Bone marrow (tissue), 2 donors: ENCODE results near the gene DTHD1.

Experiments used
- DNase-seq, 2 donors: peaks; one replicate each; lab custom pipeline; 2025; lab: John Stamatoyannopoulos, UW

The DTHD1 gene

DNA sequence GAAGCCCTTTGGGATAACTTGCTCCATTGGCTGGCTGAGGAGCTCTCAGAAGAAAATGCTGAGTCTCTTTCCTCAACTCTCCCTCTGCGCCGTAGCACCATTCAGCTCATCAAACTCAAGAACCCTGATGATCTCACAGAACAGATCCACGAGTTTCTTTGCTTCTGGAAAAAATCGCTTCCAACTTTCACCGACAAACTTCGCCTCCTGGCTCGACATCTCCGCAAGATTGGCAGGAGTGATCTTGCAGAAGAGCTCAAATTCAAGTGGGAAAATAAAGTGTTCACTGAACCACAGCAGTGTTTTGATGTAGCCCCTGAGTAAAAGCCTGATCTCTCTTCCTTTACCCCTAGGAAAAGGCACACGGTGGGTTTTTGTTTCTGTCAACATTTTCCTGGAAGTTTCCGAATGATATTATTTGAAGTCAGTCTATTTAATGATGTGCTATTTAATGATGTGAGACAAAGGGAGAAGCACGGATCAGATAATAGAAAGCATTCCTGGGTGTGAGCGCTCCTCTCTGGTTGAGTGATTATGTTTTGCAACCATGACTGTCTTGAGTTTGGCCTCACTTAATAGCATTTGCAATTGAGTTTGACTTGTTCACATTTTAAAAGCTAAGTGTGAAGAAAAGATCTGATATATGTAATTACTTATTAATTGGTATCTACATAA, 62.2 kb downstream of the DTHD1 start:
- DNase-seq, result no peak

DNA sequence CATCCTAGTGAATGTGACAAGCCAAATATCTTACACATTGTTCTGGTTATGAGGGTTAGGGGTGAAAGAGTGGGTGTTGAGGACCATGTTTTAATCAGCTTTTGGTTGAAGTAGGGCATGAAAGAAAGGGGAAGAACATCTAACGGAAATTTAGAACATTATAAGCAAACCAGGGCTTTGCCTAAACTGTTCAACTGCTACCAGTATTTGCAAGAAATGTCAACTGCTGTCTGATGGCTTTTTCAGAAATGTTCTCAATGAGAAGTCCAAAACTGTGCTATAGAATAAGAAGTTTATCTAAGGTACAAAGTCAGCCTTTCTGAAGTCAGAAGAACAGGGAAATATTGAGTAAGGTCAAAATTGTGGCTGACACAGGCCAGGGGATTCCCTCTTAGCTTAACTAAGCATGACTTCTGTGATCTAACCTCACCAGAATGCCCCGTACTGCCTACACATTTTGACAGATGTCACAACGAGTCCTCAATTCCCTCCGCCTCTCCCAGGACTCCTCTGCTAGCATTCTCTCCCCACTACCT, 67.1 kb downstream of the DTHD1 start:
- no peak for DNase-seq

DNA sequence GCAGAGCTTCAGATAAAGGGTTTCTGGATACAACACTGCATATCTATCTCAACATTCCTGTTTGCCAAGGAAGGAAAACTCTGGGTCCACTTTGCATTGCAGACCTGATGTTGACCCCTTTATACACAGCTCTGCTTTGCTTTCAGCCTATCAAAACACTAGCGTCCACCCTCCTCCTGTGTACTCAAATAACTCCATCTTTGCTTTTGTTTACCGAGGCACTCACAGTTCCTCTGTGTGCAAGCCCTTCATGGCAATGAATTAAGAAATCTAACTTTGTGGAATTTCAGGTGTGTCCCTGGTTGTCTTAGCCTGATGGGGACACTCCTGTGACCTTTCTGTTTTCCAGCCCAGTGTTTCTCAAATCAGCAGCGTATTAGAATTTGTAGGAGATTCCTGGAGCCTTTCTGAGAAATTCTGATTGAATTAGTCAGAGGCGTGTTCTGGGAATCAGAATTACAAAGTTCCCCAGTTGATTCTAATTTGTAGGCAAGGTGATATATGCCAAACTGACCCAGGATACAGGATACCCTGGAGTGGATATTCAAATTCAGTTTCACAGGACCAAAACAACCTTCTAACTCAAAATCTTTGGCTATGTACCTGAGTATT, 68.6 kb downstream of the DTHD1 start:
- DNase-seq, result no peak

DNA sequence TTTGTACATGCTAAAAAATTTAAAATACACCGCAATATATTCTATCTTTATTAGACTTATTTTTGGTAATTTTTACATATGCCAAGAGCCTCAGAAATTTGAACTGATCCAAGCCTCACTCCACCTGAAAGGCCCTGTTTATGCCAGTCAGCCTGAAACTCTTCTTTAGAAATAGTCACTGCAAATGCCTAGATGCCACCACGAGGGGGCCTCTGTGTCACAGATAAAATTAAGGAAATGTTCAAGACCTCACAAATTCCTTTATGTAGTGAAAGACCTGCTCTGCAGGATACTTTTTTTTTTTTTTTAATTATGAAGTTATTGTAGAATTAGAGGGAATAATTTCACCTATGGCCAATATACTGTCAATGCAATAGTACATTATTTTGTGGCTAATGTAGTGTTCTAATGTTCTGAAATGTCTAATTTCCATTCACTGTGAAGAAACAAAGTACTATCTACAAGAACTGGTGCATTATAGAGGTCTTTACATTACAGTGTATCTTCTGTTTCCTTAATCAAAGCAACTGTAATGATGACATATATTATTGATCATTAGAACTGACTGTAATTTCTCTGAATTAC, 69.8 kb downstream of the DTHD1 start:
- DNase-seq, result peak; percentile 6 to 31

DNA sequence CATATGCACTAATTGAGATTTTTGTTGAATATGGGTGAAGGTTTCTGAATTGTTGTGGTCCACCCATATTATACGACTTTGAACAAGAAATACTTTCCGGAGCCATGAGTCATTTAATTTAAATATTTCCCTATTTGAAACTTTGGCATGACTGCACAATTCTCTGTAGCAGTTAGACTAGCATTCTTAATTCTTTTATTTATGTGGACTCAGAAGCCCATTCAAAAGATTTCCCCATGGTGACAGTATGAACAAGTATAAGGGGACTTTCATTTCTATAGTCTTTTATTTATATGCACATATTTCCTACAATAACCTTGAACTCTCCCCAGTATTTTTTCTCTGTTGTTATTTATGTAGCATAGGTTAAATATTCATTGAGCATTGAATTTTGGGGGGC, 72.6 kb downstream of the DTHD1 start:
- no peak for DNase-seq

DNA sequence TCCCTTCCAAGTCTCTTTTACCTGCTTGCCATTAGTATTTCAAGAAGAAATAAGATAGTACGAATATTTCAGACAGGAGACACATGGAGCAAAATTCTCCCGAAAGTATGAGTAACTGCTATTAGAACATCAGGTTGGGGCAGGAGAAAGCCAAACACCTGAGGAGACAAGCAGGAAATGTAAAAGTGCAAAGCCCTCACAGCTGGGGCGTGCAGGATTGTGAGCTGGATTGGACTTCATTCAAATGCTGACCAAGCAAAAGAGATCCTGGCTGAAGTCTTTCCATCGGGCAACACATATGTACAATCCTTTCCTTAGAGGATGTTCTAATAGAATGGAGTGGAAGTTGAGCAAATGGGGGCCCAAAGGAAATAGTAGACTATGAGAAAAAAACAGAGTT, 76.8 kb downstream of the DTHD1 start:
- no peak for DNase-seq

DNA sequence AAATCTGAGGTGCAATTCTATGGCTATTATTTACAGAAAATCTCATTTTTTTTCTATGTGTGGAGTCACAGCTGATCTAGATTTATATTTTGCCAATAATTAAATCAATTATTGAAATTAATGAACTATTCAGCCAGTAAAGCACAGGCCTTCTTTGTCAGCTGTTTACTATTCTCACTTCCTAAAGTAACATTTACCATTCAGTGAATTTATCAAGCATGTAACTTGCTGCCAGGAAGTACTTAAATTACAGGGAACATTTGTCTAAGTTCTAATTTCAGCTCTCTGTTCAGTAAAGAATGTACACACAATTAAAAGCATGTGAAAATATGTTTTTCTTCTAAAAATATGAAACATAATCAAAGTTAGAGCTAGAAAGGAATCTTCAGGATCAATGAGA, 79.3 kb downstream of the DTHD1 start:
- DNase-seq, result no peak

DNA sequence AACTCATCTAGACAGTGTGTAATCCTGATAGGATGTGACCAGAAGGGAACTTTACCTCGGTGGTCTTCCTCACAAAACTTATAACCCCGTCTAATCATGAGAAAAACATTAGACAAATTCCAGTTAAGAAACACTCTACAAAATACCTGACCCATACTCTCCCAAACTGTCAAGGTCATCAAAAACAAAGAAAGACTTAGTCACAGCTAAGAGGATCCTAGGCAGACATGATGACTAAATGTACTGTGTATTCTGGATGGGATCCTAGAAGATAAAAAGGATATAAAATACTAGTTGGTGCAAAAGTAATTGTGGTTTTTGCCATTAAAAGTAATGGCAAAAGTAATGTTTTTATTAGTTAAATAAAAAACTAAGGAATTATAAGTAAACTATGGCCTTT, 81.6 kb downstream of the DTHD1 start:
- DNase-seq, result no peak

DNA sequence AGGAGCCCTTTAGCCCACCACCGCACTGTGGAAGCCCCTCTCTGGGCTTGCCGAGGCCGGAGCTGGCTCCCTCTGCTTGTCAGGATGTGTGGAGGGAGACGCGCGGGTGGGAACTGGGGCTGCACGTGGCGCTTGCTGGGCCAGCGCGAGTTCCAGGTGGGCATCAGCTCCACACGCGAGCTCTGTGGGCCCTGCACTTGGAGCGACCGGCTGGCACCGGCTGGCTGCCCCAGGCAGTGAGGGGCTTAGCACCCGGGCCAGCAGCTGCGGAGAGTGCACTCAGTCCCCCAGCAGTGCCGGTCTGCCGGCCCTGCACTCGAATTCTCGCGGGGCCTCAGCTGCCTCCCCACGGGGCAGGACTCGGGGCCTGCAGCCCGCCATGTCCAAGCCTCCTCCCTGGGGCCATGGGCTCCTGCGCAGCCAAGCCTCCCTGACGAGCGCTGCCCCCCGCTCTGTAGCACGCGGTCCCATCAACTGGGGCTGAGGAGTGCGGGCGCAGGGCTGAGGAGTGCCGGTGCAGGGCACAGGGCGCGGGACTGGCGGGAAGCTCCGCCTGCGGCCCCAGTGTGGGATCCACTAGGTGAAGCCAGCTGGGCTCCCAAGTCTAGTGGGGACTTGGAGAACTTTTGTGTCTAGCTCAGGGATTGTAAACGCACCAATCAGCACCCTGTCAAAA, 93.6 kb downstream of the DTHD1 start:
- no peak for DNase-seq

DNA sequence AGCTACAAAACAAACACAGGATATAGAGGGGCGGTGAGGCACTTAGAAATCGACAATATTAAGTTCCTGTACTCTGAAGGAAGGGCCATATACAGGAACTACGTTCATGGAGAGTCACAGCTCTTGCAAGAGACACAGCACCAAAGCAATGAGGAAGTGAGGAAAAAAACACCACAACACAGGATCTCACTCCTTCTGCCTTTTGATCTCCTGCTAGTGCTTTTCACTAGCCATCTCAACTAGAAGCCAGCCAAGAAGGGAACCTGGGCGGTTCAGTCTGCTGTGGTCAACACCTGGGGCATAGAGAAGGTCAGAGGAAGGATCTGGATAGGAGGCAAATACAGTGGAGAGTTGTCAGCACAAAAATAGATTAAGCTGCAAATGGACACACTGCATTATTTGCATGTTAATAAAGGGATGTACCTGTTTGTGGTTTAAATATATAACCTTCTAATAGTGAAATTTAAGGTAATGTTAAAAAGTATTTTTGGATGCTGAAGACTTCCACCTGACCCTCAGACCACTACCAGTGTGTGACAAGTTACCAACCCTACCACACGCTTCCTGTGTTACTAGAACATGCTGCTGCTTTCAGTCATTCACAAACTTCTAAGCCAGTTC, 104.6 kb downstream of the DTHD1 start:
- DNase-seq, result peak; percentile 4 to 75

DNA sequence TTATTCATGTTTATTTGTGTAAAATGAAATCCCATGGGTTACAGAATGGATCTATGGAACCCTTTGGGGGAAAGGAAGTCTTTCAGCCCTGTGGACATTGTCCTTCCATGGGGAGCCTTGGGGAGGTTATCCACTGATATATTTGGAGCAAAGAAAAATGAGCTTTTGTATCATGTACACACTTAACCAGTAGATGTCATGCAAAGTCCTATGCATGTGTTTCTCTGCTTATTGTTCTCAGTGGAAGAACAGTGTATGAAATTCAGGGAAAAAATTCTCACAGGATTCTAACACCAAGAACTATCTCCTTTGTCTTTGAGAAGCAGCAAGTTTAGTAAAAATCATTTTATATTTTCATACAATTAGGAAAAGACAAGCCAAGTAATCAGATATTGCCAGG, 105.3 kb downstream of the DTHD1 start:
- DNase-seq, result no peak

DNA sequence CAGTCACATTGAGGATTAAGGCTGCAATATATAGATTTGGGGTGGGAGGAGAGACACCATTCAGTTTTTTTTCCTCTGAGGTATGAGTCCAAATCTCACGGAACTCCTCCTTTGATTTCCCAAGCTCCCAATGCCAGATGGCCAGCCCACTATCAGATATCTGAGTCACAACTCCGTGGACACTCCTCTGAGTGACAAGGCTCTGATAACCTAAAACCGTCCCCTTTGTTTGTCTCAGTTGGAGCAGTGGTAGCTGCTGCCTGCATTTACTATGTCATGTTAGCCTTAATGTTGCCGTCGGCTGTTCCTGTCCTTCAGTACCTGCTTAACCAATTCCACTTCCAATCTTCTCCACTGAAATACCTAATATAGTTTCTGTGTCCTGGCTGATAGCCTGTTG, 107.3 kb downstream of the DTHD1 start:
- no peak for DNase-seq

DNA sequence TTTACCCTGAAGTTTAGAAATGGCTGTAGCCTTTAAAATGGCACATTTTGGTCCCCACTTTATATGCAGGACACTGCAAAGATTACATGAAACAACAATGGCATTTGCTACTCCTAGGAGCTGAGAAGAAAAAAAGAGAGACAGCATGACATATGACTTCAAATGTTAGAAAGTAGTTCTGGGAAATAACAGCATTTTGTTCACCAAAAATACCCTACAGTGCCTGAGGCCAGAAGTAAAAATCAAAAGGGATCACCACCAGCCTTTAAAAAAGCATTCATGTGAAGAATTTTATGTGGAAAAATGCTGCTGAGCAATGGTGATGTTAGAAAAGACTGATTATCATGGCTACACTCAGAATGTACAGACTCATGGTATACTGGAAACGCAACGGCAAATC, 110.0 kb downstream of the DTHD1 start:
- no peak for DNase-seq

DNA sequence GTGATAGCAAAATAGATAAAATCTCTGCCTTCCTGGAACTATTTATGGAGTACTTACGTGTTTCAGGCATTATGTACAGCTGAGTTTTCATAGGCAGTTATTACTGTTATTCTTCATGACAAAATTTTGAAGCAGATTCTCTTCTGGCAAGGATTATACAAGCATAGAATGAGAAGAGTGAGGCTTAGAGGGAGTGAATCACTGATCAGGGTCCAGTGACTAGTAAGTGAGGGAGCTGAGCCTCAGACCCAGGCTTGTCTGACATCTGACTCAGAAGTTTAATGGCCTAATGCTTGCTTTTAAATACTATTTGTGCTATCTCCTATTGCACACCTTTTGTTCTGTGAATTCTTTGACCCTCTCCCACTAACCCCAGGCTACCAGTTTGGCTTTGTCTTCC, 110.6 kb downstream of the DTHD1 start:
- DNase-seq, result no peak

DNA sequence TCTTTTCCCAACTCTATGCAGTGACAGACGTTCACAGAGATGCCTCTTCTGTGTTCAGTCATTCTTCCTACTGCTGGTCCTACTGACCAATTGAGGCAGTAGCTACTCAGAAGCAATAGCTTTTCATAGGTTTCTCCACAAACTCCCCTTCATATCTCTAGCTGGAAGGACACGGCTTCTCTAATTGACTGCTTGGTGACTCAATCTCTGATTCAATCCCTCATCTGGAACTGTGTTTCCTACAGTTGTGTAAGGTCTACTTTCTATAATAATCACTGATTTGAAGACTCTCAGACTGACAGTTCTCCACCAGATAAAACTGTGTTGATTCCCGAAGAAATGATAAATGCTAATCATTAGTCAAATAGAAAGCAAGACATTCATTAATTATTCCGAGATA, 111.5 kb downstream of the DTHD1 start:
- DNase-seq, result no peak
